ENCODE measurements around the gene PTPN11.
"Not testable (repeated sequence)": the region's sequence is repeated elsewhere in the genome, so short reads cannot be mapped to it uniquely, and the experiment has no call there.

PTPN11 gene

GRCh38 chr12:112409064-112409905 lies 9.5 kb upstream of the PTPN11 start, which contains the start of gene RPL6:
Gene RPL6, minus strand, starts transcription at chr12:112409605. Its CDS starts 949 bp downstream, at chr12:112408656.
- peak; percentile 91 for DNase-seq (ENCODE audit: low read depth)

GRCh38 chr12:112409906-112410244 lies 8.9 kb upstream of the PTPN11 start:
- no peak for DNase-seq (ENCODE audit: low read depth)

GRCh38 chr12:112413855-112414625 lies 4.7 kb upstream of the PTPN11 start:
- DNase-seq (ENCODE audit: low read depth) = no peak

- not testable (repeated sequence) for DNase-seq (ENCODE audit: low read depth)
Observed at GRCh38 chr12:112415457-112415856, 3.3 kb upstream of the PTPN11 start.

GRCh38 chr12:112418273-112418607 lies 507 bp upstream of the PTPN11 start:
- DNase-seq (ENCODE audit: low read depth) = no peak

- DNase-seq (ENCODE audit: low read depth) = no peak
Observed at GRCh38 chr12:112419297-112420133, 768 bp downstream of the PTPN11 start.

GRCh38 chr12:112420740-112421139 lies 2.0 kb downstream of the PTPN11 start:
- DNase-seq (ENCODE audit: low read depth) = no peak

GRCh38 chr12:112421363-112421762 lies 2.6 kb downstream of the PTPN11 start:
- DNase-seq (ENCODE audit: low read depth) = no peak

GRCh38 chr12:112422531-112422930 lies 3.8 kb downstream of the PTPN11 start:
- DNase-seq (ENCODE audit: low read depth) = no peak

- DNase-seq (ENCODE audit: low read depth) = no peak
Observed at GRCh38 chr12:112424126-112424525, 5.4 kb downstream of the PTPN11 start.

GRCh38 chr12:112425582-112426382 lies 7.0 kb downstream of the PTPN11 start:
- no peak for DNase-seq (ENCODE audit: low read depth)

GRCh38 chr12:112427760-112428159 lies 9.0 kb downstream of the PTPN11 start:
- no peak for DNase-seq (ENCODE audit: low read depth)

- DNase-seq (ENCODE audit: low read depth) = no peak
Observed at GRCh38 chr12:112430929-112431328, 12.2 kb downstream of the PTPN11 start.

GRCh38 chr12:112431965-112432364 lies 13.2 kb downstream of the PTPN11 start:
- DNase-seq (ENCODE audit: low read depth) = no peak

GRCh38 chr12:112433551-112433950 lies 14.8 kb downstream of the PTPN11 start:
- no peak for DNase-seq (ENCODE audit: low read depth)

- DNase-seq (ENCODE audit: low read depth) = not testable (repeated sequence)
Observed at GRCh38 chr12:112438645-112439044, 19.9 kb downstream of the PTPN11 start.

GRCh38 chr12:112439769-112440168 lies 21.0 kb downstream of the PTPN11 start:
- no peak for DNase-seq (ENCODE audit: low read depth)

- not testable (repeated sequence) for DNase-seq (ENCODE audit: low read depth)
Observed at GRCh38 chr12:112440653-112441052, 21.9 kb downstream of the PTPN11 start.

GRCh38 chr12:112443916-112444315 lies 25.2 kb downstream of the PTPN11 start:
- no peak for DNase-seq (ENCODE audit: low read depth)

- DNase-seq (ENCODE audit: low read depth) = no peak
Observed at GRCh38 chr12:112446008-112446725, 27.4 kb downstream of the PTPN11 start.

- no peak for DNase-seq (ENCODE audit: low read depth)
Observed at GRCh38 chr12:112447106-112447505, 28.4 kb downstream of the PTPN11 start.
